HepG2 (cell line): ENCODE measurements around the gene FGFR1OP2. TPM values are rescaled to one million over a fixed set of nuclear protein-coding genes. Genes with fewer than 3 reads are reported as not detected.

Source experiments
- ETV5 ChIP-seq: IDR thresholded peaks from 2 replicates; pipeline ENCODE4 v1.6.1; 2018; ENCODE audit warnings: missing biosample characterization, missing genetic modification reagents, inconsistent platforms, borderline replicate concordance
- HINFP ChIP-seq: sonication (generic); formaldehyde crosslinking; IDR thresholded peaks from 2 replicates; pipeline ENCODE4 v1.4.0; 2020; ENCODE audit warnings: low read depth, mild to moderate bottlenecking, missing genetic modification reagents
- HMG20A ChIP-seq: IDR thresholded peaks from 2 replicates; pipeline ENCODE4 v1.6.1; 2016; ENCODE audit warnings: borderline replicate concordance
- HOXA9 ChIP-seq: sonication (generic); formaldehyde crosslinking; IDR thresholded peaks from 2 replicates; pipeline ENCODE4 v1.8.1; 2022; ENCODE audit warnings: missing genetic modification reagents, mild to moderate bottlenecking, moderate library complexity, borderline replicate concordance
- ISX ChIP-seq: sonication (generic); formaldehyde crosslinking; conservative IDR thresholded peaks from 2 replicates; pipeline ENCODE4 v1.5.0; 2020; ENCODE audit warnings: missing genetic modification reagents
- MED8 ChIP-seq: sonication (generic); formaldehyde crosslinking; IDR thresholded peaks from 2 replicates; pipeline ENCODE4 v1.8.1; 2023; ENCODE audit warnings: mild to moderate bottlenecking, missing genetic modification reagents; ENCODE audit not compliant: insufficient replicate concordance
- MEIS1 ChIP-seq: sonication (generic); formaldehyde crosslinking; IDR thresholded peaks from 2 replicates; pipeline ENCODE4 v1.9.0; 2021; ENCODE audit warnings: mild to moderate bottlenecking, missing genetic modification reagents, moderate library complexity, borderline replicate concordance
- PITX1 ChIP-seq: sonication (generic); formaldehyde crosslinking; IDR thresholded peaks from 2 replicates; pipeline ENCODE4 v1.5.1; 2020; ENCODE audit warnings: mild to moderate bottlenecking, missing genetic modification reagents
- RBAK ChIP-seq: sonication (generic); formaldehyde crosslinking; IDR thresholded peaks from 2 replicates; pipeline ENCODE4 v1.5.1; 2020; ENCODE audit warnings: mild to moderate bottlenecking, missing genetic modification reagents
- RELA ChIP-seq: sonication (generic); formaldehyde crosslinking; IDR thresholded peaks from 2 replicates; pipeline ENCODE4 v1.4.0; 2020; ENCODE audit warnings: missing genetic modification reagents
- TEF ChIP-seq: sonication (generic); formaldehyde crosslinking; IDR thresholded peaks from 2 replicates; pipeline ENCODE4 v1.5.0; 2020; ENCODE audit warnings: missing genetic modification reagents
- ZHX1 ChIP-seq: sonication (generic); formaldehyde crosslinking; IDR thresholded peaks from 2 replicates; pipeline ENCODE4 v1.8.1; 2022; ENCODE audit warnings: low read depth, mild to moderate bottlenecking, missing genetic modification reagents
- ZNF17 ChIP-seq: sonication (generic); formaldehyde crosslinking; IDR thresholded peaks from 2 replicates; pipeline ENCODE4 v1.5.0; 2020; ENCODE audit warnings: mild to moderate bottlenecking, missing genetic modification reagents
- ZNF280D ChIP-seq: sonication (generic); formaldehyde crosslinking; IDR thresholded peaks from 2 replicates; pipeline ENCODE4 v1.5.1; 2020; ENCODE audit warnings: mild to moderate bottlenecking, missing genetic modification reagents
- ZNF331 ChIP-seq: sonication (generic); formaldehyde crosslinking; IDR thresholded peaks from 2 replicates; pipeline ENCODE4 v1.4.0; 2020; ENCODE audit warnings: missing genetic modification reagents
- ZNF576 ChIP-seq: sonication (generic); formaldehyde crosslinking; IDR thresholded peaks from 2 replicates; pipeline ENCODE4 v1.4.0; 2020; ENCODE audit warnings: mild to moderate bottlenecking, missing genetic modification reagents
- ZNF589 ChIP-seq: sonication (generic); formaldehyde crosslinking; conservative IDR thresholded peaks from 2 replicates; pipeline ENCODE4 v1.8.0; 2022; ENCODE audit warnings: mild to moderate bottlenecking, moderate library complexity, missing genetic modification reagents
- ZNF672 ChIP-seq: sonication (generic); formaldehyde crosslinking; IDR thresholded peaks from 2 replicates; pipeline ENCODE4 v1.8.1; 2022; ENCODE audit warnings: missing genetic modification reagents
- ZNF7 ChIP-seq: IDR thresholded peaks from 2 replicates; pipeline ENCODE4 v1.6.1; 2016; ENCODE audit warnings: missing biosample characterization, missing genetic modification reagents
- ZNF703 ChIP-seq: sonication (generic); formaldehyde crosslinking; IDR thresholded peaks from 2 replicates; pipeline ENCODE4 v1.5.1; 2020; ENCODE audit warnings: missing genetic modification reagents, mild to moderate bottlenecking, moderate library complexity, borderline replicate concordance
- ZNF790 ChIP-seq: sonication (generic); formaldehyde crosslinking; IDR thresholded peaks from 2 replicates; pipeline ENCODE4 v1.8.0; 2022; ENCODE audit warnings: missing genetic modification reagents, mild to moderate bottlenecking, borderline replicate concordance
- polyA plus RNA-seq, 8 experiments: library from polyadenylated mRNA; depleted of rRNA in 3 of 8; stranded (reverse) in 7 of 8; unstranded in 1 of 8; fragments of >200 nt; fragmentation: Illumina TruSeq in 4 of 8; extraction: Trizol in 4 of 8; gene quantifications; 2 replicates each; pipeline versions ENCODE4 v1.2.1 to v1.2.3, GENCODE V29; 2011 to 2016; ENCODE audit warnings: low read depth in 4 of 8, missing spikeins in 1 of 8, mixed read lengths in 1 of 8; ENCODE audit not compliant: insufficient read depth in 1 of 8
- total RNA-seq, 5 experiments: library from RNA; depleted of rRNA; stranded (reverse); fragments of >200 nt; fragmentation: Illumina TruSeq; extraction: Trizol; gene quantifications; 2 replicates each; pipeline ENCODE4 v1.2.3, GENCODE V29; 2016; ENCODE audit warnings: low read depth in 1 of 5

Gene FGFR1OP2
- total and polyA plus RNA-seq, 2 of the 13 experiments (the other 11 are each of a cell fraction or from before 2014, with no cell fraction given) = 18.3 to 38.1 TPM

GRCh38 chr12:27014085-27014858 lies 76.0 kb downstream of the FGFR1OP2 start, which contains the start of gene TM7SF3 (continued):
- TF ChIP-seq ZNF17 (CRISPR knock-in tag) (no peak), HINFP (CRISPR knock-in tag) (no peak), ZNF703 (CRISPR knock-in tag) (no peak), RELA (CRISPR knock-in tag) (0 out of 2 replicates have a peak, but pooled peaks have one; percentile 35), ZNF672 (CRISPR knock-in tag) (no peak), ZNF589 (CRISPR knock-in tag) (no peak), TEF (0 out of 2 replicates have a peak, but pooled peaks have one; percentile 35), ETV5 (peak; percentile 79), ZNF790 (CRISPR knock-in tag) (no peak), RBAK (CRISPR knock-in tag) (no peak), ISX (CRISPR knock-in tag) (0 out of 2 replicates have a peak, but pooled peaks have one; percentile 26), ZHX1 (CRISPR knock-in tag) (no peak), MED8 (CRISPR knock-in tag) (peak; percentile 34), HMG20A (CRISPR knock-in tag) (no peak; the same call in 1 of the 2 replicates), ZNF280D (CRISPR knock-in tag) (no peak), MEIS1 (CRISPR knock-in tag) (no peak), PITX1 (CRISPR knock-in tag) (no peak), HOXA9 (CRISPR knock-in tag) (no peak), ZNF576 (no peak), ZNF331 (CRISPR knock-in tag) (peak; percentile 32; the same call in 1 of the 2 replicates), ZNF7 (CRISPR knock-in tag) (no peak)
